GM18499 (cell line): ENCODE results near the gene DDI1.
"Not testable (repeated sequence)": the region's sequence is repeated elsewhere in the genome, so short reads cannot be mapped to it uniquely, and the experiment has no call there.

Experiments
- ATAC-seq: cut with Tn5 transposase; IDR thresholded peaks from one replicate; pipeline ENCODE4 v1.9.1; 2021; ENCODE audit warnings: moderate number of reproducible peaks; ENCODE audit not compliant: insufficient read depth, unreplicated experiment

DDI1 gene

DNA sequence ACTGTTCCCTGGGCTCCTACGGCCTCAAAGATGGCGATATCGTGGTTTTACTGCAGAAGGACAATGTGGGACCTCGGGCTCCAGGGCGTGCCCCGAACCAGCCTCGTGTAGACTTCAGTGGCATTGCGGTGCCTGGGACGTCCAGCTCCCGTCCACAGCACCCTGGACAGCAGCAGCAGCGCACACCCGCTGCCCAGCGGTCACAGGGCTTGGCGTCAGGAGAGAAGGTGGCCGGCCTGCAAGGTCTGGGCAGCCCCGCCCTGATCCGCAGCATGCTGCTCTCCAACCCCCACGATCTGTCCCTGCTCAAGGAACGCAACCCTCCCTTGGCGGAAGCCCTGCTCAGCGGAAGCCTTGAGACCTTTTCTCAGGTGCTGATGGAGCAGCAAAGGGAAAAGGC, 555 bp downstream of the DDI1 start:
- no peak for ATAC-seq

- ATAC-seq = no peak
These were observed 5.4 kb downstream of the DDI1 start for GRCh38 chr11:104041792-104042191.

DNA sequence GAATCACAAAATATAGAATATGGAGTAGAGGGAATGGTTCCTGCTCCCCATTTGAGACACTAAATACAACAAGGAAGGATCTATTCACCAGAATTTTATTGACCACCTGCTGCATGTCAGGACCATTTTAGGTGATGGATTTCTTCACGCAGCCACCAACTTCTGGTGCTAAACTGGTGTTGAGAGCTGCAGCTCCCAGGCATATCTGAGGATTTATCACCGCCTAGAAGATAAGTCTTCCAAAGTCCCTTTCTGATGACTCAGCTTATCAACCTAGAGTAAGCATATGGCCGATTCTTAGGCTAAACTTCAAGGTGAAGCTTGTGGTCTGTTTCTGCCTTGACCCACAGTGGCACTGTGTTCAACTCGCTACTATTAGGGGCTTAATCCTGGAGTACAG, 6.7 kb downstream of the DDI1 start:
- no peak for ATAC-seq

DNA sequence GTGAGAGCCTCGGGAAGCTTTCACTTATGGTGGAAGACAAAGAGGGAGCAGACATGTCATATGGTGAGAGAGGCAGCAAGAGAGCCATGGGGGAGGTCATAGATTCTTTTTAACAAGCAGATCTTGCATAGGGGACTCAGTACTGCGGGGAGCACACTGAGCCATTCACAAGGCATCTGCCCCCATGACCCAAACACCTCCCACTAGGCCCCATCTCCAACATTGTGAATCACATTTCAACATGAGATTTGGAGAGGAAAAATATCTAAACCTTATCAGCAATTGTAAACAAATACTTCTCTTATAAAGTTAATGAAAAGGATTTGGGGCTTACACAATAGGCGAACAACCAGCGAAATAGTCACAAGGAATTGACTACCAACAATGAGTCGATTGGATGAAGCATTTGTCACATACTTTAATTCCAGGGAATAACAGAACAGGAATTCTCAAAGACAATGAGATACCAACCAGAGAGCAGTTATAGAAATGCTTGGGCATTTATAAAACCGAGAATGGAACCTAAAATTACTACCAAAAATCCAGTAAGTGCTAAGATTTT, 7.3 kb downstream of the DDI1 start:
- no peak for ATAC-seq

- ATAC-seq = no peak
These were observed 9.9 kb downstream of the DDI1 start for GRCh38 chr11:104046331-104046730.

DNA sequence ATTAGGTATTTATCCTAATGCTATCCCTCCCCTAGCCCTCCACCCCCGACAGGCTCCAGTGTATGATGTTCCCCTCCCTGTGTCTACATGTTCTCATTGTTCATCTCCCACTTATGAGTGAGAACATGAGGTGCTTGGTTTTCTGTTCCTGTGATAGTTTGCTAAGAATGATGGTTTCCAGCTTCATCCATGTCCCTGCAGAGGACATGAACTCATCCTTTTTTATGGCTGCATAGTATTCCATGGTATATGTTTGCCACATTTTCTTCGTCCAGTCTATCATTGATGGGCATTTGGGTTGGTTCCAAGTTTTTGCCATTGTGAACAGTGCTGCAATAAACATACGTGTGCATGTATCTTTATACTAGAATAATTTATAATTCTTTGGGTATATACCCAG, 10.4 kb downstream of the DDI1 start:
- ATAC-seq = not testable (repeated sequence)

DNA sequence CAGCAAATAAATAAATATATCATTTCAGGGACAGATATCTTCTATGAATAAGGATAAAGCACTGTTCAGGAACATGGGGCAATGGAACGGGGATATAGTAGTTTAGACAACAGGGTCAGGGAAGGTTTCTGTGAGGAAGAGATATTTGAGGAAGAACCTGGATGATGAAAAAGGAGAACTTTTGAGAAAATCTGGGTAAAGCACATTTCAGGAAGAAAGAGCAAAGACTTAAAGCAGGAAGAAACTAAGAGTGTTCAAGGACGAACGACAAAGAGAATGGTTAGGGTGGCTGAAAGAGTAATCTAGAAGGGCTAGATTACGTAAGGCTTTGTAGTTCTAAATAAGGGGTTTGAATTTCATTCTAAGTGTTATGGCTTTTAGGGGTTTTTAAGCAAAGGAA, 12.7 kb downstream of the DDI1 start:
- ATAC-seq = no peak

DNA sequence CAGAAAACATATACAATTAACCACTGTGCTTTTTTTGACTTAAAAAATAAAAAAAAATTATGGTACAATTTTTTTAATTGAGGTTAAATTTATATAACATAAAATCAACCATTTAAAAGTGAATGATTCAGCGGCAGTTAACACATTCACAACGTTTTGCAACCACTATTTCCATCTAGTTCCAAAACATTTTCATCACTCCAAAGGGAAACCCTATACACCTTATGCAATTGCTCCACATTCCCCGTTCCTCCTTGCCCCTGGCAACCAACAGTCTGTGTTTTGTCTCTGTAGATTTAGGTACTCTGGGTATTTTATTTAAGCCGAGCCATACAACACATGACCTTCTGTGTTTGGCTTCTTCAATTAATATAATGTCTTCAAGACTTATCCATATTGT, 15.3 kb downstream of the DDI1 start:
- ATAC-seq = no peak

DNA sequence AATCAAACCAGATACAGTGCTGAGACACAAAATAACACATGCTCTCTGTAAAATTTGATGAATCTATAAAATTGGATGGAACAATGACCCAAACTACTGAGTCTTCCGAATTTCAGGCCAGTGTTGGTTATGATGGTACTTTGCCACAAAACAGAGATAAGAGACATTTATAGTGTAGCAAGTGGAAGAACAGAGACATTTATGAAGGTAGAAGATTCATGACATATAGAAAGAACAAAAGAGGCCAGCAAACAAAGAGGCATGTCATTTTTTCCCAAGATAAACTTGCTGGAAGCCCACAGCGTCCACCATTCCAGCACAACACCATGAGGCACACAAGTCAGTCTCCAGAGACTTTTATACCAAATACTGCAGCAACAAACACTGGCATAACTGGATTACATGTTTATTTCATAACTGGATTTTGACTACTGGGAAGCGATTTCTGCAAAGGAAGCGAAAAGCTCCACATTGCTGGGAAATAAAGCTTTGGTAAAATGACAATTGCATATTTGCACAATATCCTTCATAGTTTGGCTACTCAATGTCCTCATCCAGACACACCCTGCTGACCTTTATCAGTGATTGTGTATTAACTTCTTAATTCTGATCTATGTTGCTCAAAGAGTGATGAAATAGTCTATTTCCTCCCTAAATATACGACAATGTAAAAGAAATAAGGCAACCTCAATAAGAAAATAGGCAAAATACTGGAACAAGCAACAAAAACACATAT, 17.5 kb downstream of the DDI1 start:
- no peak for ATAC-seq

GRCh38 chr11:104054911-104055529, 18.6 kb downstream of the DDI1 start:
- ATAC-seq = no peak

GRCh38 chr11:104055596-104055995, 19.2 kb downstream of the DDI1 start:
- ATAC-seq = no peak

GRCh38 chr11:104057908-104058307, 21.5 kb downstream of the DDI1 start:
- no peak for ATAC-seq

- no peak for ATAC-seq
These were observed 22.2 kb downstream of the DDI1 start for GRCh38 chr11:104058680-104059079.

- no peak for ATAC-seq
These were observed 23.8 kb downstream of the DDI1 start for GRCh38 chr11:104060004-104060794.

GRCh38 chr11:104060820-104061219, 24.4 kb downstream of the DDI1 start:
- no peak for ATAC-seq

GRCh38 chr11:104061853-104062521, 25.5 kb downstream of the DDI1 start:
- no peak for ATAC-seq

DNA sequence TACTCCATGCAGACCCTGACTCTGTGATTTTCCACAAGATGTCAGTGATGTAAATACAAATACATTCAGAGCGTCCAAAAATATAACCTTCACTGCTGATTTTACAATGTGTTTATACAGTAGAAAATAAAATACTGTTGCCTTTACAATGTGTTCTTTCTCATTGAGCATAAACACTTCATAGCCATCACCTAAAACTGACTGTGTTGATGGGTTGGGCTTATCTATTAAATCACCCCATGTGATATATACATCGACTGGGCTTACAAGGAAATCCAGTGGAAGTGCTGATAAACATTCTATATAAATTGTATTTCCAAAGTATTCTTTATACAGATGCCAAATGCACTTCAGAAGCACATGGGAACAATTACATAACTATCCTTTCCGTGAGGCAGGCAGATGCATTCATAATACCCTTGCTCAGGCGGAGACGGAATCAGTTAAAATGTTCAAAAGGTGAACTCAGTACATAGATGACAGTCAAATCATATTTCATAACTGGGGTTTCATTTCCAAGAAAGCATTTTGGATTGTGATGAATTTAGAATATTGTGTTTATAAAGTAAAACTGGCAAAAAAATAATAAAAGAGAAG, 27.7 kb downstream of the DDI1 start:
- no peak for ATAC-seq

DNA sequence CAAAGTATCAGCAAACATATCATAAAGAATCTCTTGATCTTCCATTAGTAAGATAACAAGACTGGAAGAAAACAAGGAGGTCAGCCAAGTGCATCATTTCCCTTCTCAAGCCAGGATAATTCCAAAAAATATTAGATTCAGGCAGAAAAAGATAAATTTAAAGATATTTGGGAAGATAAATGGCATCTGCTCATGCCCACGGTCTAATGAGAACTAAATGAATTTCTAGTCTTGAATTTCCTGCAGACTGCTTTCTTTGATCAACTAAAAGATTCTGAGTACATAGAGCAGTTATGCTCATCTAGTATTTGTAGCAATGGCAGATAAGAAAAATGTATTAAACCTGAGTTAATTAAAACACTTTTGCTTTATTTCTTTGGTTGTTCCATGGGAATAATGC, 31.1 kb downstream of the DDI1 start:
- no peak for ATAC-seq

GRCh38 chr11:104073950-104074705, 37.7 kb downstream of the DDI1 start:
- ATAC-seq = peak; percentile 93
